Measurements from ENCODE around the gene SPEG.

- TF ChIP-seq CTCF (IDR thresholded peaks at IDR 0.05), result no peak
- TF ChIP-seq ZNF263 (CRISPR knock-in tag; IDR thresholded peaks at IDR 0.05; ENCODE audit: low read depth), result no peak
- TF ChIP-seq NR2C2 (CRISPR knock-in tag; IDR thresholded peaks at IDR 0.05), result no peak
- no peak for TF ChIP-seq NFYB (CRISPR knock-in tag; conservative IDR thresholded peaks at IDR 0.05; ENCODE audit: low read depth)
- no peak for TF ChIP-seq ZNF281 (CRISPR knock-in tag; IDR thresholded peaks at IDR 0.05)
- TF ChIP-seq AR (CRISPR knock-in tag; IDR thresholded peaks at IDR 0.05), result no peak
- TF ChIP-seq ZNF396 (CRISPR knock-in tag; IDR thresholded peaks at IDR 0.05; ENCODE audit: borderline replicate concordance), result no peak
- no peak for TF ChIP-seq USF2 (CRISPR knock-in tag; IDR thresholded peaks at IDR 0.05)
Measured at GRCh38 chr2:219396863-219397457, 37.7 kb upstream of the SPEG start.
